Germinal center (tissue), 1 donor: Measurements from ENCODE around the gene FAM20C.

Experiments
- DNase-seq: peaks from one replicate; pipeline ENCODE4 v3.0.0; 2012; ENCODE audit warnings: mixed read lengths, low spot score

The FAM20C gene

DNA sequence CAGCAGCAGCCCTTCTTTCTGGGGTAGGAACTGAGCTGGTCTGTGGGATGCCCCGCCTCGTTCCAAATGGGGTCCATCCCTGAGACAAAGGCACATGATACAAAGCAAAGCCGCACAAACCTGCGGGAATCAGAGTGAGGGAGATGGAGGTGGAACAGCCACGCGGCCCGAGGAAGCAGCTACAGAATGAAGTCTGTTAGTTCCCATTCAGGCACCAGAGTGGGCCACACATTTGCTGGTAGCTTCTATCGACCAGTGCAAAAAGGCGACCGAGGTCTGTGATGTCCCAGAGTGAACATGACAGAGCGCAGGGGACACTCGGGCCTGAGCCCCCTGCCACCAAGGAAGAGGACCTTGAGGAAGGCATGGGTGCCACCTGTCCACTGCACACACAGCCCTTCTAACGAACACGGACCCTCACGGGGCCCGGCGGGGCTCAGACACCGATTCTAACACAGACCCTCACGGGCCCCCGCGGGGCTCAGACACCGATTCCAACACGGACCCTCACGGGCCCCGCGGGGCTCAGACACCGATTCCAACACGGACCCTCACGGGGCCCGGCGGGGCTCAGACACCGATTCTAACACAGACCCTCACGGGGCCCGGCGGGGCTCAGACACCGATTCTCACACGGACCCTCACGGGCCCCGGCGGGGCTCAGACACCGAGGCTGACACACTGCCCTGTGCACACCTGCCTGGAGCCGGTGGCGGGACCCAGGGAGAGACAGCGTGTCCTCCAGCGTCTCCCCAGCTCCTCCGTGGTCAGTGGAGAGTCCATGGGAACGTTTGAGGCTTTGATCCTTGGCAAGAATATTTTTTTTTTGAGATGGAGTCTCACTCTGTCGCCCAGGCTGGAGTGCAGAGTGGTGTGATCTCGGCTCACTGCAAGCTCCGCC, 32.8 kb upstream of the FAM20C start:
- no peak for DNase-seq

DNA sequence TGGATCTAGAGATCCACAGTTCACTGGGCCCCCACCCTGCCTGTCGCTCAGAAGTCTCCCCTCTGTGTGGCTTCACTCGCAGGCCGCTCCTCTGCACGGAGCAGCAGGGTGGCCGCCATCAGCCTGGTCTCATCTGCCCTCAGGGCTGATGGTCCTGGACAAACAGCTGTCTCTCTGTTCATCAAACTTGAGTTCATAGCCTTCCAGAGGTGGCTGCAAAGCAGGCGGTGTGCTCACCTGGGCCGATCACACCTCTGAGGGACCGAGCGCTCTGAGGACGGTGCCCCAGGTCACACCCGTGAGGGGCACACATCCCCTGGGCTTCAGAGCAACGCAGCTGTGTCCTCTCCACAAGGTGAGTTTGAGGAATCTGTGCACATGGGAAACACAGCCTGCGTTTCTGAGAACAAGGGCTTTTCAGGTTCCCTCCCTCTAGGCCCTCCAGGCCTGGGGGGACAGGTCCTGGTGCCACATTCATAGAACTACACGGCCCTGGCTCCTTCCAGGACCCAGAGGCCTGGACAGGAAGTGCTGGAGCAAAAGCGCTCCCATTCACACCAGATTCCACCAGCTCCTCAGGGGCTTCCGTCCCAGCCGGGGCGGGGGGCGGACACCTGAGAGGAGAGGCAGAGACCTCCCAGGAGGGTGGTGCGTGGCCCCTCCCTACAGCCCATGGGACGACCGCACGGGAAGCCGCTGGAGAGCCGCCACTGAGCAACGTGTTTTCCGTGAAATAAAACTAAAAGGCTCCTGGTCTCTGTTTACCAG, 31.2 kb upstream of the FAM20C start:
- no peak for DNase-seq

DNA sequence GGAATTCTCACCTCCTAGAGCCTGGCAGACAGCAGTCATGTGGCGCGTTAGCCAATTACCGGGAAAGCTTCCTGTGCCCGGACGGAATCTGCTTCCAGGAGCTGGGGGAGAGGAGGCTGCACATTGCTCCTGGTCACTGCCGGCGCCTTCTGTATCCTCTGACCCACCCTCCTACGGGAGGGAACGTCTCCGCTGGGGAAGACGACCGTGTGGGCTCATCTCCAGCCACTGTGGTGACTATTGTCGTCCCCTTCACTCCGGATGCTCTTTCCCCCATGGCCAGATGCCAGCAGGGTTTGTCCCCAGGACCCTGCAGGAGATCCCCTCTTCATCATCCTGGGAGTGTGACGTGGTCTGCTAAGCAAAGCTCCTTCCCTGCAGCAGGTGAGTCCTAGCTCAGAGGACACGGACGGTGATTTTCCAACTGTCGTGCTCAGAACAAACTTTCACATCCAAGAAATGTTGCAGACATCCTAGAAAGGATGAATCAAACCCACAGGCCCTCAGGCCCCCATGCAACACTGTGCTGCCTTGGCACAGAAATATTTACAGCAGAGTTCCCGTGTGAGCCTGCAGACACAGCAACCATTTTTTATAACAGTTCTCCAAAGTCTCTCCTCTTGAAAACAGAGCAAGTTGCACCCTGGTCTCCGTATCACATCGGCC, 29.6 kb upstream of the FAM20C start:
- no peak for DNase-seq

DNA sequence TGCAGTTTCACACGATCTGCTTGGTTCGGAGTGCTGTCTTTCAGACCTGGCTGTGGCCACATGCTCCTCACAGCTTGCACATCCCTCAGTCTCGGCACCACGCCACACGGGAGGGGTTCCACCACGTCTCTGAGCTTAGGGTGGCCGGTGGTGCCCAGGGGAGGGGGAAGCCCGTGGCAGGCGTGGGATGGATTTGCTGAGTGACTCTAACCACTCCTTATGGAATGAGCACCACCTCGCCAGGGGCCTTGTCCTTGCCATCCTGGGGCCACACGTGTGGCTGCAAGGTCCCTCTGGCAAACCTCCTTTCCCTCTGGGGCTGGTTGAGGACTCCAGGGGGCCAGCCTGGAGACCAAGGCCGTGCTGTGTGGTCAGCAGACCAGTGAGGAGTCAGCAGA, 29.1 kb upstream of the FAM20C start:
- DNase-seq = no peak

DNA sequence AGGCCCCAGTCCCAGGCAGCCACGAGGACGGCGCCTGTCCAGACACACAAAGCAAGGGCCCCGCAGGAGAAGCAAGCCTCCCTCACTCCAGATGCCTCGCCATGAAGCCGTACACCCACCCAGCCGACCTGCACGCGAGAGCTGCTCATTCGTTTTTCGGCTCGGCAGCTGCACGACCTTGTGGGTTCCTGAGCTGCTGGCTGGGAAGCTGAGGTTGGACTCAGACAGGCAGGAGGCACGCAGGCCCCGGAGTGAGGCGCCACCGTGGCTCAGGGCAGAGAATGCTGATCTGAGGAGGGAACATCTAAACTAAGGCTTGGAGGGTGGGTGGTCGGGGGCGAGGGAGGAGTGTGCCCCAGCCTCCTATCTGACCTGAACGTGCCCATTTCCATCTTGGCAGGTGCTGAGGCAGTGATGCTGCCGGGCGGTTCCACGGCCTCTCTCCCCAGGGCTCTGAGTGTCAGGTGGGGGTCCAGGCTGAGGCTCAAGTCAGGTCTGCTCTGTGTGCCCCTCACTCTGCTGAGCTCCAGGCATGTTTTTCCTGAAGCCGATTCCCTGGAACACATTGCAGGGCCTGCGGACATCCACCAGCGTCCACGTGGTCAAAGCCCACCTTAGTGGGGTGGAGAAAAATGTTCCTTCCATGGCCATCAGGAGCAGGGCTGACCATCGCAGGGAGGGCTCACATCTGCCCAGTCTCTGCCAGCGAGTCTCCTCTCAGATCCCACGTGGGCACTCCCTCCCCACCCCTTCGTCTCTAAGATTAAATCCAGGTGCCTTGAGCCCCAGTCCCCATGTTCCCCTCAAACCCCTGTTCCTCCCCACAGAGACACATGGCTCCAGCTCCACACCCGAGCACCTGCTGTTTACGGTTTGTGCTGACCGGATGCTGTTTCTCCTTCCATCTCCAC, 28.1 kb upstream of the FAM20C start:
- DNase-seq = no peak

DNA sequence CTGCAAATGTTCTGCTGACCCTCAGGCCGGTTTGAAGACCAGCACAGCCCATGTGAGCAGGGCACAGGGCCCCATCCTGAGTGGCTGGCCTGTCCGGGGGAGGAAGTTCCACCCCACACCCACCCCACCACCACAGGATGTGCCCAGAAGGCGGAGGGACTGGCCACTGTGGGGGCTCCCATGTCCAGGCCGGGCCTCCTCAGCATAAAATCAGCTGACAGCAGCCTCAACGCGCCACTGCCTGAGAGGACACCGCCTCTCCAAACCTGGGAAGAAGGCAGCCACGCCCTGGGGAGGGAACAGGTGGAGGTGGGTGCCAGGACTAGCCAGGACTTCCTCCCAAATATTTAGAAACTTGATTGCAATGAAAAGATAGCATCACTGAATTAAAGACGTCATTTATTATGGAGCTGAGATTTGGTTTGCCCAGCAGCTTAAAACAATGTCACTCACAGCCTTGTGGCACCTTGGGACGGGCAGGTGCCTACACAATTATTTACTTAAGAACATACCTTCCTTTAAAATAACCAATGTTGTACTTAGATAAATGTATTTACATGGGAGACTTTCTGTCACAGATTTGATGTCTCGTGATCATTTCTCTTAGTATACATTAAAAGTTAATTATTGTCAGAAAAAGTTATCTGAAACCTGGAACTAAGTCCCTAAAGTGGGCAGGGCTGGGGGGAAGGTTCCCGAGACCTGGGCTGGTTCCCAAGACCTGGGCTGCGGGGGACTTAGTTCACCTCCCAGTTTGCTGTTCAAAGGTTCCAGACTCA, 27.3 kb upstream of the FAM20C start:
- no peak for DNase-seq

DNA sequence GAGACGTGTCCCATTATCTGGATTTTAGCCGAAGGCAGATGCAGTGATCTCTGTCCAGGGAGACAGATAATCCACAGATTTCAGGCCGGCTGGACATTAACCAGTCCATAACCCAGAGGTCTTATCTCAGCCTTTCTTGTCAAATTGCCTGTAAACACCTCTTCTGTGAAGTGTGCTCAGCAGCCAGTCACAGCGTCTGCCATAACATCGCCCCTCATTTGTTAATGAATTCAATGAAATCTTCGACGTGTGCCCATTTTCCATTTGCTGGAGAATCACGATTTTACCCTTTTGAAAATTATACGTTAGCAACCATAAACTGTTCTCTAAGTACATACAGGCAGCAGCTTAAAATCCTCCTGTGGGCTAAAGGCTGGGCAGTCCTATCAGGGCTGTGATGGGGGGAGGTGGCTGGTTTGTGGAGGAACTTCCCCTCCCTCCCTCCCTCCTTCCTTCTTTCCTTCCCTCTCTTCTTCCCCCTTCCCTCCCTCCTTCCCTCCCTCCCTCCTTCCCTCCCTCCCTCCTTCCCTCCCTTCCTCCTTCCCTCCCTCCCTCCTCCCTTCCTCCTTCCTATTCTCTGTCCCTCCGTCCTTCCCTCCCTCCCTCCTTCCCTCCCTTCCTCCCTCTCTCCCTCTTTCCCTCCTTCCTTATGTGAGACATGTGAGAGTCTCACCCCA, 26.6 kb upstream of the FAM20C start:
- DNase-seq = no peak

DNA sequence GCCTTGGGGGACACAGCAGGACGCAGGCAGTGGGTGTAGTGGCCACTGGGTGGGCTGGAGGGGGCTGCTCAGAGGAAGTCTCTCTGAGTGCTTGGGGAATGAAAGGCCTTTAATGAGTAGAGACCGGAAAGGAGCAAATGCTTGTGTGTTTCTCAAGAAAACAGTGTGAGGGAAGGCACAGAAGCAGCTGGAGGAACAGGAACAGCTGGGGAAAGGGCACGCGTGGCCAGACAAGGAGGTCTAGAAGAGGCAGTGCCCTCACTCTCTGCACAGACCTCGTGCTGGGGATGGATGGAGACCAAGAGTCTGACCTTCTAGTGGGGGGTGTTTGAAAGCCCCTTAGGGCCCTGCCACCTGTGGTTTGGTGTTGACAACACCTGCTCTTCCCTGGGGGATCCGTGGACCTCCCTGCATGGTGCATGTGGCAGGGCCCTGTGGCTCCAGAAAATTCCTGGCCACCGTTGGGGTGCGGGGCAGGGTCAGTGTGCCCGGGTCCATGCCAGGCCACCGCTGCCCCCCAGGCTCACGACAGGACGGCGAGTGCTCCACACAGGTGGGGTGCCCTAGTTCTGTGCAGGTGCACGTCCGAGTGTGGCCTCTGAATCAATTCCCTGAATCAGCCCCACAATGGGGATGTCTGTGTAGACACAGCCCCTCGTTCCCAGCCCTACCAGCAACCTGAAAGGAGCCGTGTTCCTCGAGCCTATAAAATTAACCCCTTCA, 25.9 kb upstream of the FAM20C start:
- DNase-seq = no peak

DNA sequence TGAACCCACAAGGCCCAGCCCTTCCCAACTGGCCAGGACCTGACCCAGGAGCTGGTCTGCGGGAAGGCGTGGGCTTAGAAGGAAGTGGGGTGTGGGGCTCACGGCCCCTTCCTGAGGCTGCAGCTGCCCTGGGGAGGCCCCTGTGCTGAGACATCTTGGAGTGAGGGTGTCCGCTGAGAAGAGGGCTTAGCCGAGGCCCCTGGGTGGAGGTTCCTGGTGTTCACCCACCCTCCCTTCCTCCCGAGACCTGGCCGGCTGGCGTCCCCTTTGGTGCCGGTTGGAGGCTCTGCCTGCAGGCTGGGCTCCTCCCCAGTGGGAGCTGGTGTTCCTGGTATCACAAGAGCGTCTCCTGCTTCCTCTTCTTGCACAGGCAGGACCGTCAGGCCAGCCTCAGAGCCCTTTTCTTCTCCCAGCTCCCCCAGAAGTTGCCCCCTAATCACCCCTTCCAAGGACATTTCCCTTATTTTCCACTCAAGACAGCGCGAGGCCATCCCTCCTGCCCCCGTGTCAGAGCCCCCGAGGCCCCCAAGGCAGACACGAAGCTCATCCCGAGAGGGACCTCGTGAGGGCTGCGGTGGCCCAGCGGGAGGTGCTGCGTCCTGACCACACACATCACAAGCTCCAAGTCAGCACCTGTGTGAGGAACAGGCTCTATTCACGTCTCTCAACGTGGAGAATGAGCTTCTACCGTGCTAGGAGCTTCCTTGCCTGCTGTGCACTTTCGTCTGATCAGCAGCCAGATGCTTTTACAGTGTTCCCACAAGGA, 25.1 kb upstream of the FAM20C start:
- no peak for DNase-seq

DNA sequence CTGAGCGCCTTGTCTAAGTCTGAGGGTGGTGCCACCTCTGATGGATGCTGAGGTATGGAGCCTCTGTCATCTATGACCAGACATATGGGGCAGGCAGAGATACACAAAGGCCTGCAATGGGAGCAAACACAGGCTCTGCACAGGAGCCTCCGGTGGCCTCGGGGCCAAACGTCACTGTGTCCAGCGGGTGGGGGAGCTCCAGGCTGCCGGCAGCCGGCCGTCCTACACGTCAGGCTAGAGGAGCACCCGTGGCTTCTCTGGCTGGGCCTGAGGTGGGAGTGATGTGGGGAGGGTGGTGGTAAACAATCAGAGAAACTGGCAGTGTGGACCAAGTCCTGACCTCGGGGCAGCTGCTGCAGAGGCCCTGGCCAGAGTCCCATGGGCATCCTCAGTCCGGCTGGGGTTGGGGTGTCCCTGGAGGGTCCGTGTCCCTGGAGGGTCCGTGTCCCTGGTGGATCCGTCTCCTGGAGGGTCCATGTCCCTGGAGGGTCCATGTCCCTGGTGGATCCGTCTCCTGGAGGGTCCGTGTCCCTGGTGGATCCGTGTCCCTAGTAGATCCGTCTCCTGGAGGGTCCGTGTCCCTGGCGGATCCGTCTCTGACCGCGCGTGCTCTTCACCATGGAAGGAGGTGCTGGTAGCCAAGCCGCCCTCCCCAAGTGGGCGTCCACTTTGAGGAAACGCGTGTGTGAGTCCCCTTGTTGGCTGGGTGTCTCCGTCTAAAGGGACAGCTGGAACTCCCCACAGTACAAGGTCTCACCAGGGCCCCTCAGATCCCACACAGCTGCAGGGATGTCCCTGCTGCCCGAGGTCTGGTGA, 24.2 kb upstream of the FAM20C start:
- DNase-seq = no peak

DNA sequence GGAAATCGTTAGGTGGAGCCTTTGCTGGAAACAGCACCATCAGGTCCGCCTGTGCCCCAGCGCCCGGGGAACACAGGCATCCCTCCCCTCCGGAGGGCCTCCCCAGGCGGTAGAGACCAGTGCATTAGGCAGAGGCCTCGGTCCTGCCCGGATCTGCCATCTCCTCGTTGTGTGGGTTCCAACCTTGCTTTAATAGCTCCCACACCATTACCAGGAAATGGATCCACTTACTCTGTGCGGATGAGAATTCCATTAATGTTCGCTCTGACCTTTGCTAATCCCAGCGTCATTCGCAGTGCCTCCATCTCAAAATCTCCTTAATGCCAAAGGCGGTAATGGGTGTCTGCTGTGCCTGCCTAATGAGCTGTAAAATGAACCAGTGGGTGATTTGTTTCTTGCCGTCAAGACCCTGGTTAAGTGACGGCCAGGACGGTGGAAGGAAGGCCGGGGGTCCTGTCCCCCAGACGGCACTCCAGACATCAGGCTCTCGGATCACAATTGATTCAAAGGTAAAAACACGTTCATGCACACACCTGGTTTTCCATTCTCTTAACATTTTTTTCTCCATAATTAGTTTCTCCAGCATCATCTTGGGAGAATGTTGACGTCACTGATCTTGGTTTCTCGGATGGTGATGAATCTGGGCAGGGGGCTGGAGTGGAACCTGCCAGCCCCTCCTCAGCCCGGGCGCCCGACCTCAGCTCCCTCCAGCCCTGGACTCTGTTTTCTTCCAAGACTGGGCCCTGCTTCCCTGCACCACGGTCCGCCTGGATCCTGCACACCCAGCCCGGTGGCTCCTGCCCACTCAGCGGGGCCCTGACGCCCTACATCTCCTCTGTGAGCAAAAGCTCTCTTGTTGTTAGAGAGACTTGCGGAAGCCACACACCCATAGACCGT, 22.8 kb upstream of the FAM20C start:
- DNase-seq = no peak

DNA sequence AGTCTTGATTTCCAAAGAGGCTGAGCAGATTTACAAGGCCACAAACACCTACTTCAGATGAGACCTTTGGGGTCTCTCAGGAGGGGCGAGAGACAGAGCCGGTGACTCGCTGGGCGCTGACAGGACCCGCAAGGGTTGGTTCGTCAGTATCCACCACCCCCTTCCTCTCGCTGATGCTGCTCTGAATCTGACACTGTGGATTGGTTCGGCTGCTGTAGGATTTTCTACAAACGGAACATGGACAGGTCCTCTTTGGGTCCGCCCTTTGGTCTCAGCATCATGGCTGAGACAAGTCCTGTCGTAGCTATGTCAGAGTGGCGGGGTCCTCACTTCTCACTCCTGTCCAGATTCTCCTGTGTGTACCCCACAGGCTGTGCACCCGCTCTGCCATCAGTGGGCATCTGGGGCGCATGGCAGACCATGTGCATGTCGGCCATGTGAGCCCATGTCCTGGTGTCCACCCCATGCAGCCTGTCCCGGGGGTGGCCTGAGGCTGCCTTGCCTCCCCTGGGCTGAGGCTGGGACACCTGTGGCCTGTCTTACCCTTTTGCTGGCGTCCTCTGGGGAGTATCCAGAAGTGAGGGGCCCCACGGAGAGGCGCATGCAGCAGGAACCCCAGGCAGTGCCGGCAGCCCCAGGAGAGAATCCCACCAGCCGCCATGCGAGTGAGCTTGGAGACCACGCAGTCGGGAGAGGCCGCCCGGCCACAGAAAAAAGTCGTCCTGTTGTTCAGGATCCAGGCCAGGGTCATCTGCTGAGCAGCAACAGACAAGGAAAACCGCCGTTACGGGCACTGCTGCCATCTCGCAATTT, 21.6 kb upstream of the FAM20C start:
- DNase-seq = no peak

DNA sequence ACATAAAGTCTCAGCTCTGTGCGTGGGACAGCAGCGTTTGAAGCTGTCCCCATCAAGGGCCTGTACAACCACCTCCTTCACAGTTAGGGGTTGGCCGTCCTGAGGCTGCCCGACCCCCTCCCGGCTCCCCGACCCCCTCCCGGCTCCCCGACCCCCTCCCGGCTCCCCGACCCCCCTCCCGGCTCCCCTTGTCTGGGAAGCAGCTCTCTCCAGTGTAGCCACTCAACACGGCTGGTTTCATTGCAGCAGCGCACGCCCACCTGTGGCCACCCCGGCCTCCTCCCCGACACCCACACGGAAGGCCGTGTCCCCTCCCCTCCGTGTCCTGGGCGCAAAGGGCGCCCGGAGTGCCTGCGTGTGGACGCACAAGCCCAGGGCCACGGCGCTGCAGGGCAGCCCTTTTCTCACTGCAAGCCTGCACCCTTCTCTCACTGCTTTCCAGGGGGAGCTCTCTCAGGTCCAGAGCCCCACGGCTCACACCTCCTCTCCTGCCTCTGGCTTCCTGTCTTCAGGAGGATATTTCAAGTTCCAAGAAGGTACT, 20.9 kb upstream of the FAM20C start:
- DNase-seq = no peak

DNA sequence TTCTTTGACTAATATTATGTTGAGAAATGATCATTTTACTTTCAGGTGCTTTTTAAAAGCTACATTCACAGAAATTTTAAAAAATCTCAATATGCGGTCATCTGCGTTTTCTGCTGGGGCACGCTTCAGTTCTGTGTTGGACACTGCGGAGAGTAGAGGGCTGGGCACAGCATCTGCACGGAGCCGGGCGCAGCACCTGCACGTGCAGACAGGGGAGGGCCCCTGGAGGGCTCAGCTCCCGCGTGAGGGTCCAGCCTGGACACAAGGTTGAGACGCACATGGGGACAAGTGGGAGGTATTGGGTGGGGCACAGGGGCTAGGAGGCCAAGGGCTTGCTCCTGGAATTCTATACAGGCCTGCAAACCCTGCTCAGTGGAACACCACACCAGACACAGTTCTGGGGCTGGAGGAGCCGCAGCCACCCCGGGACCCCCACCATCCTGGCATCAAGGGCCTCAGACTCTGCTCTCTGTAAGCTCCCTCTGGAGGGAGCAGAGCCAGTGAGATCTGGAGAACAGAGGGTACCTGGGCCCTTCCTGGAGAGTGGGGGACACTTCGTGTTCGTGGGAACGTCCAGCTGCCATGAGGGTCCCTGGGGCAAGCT, 20.4 kb upstream of the FAM20C start:
- DNase-seq = no peak

DNA sequence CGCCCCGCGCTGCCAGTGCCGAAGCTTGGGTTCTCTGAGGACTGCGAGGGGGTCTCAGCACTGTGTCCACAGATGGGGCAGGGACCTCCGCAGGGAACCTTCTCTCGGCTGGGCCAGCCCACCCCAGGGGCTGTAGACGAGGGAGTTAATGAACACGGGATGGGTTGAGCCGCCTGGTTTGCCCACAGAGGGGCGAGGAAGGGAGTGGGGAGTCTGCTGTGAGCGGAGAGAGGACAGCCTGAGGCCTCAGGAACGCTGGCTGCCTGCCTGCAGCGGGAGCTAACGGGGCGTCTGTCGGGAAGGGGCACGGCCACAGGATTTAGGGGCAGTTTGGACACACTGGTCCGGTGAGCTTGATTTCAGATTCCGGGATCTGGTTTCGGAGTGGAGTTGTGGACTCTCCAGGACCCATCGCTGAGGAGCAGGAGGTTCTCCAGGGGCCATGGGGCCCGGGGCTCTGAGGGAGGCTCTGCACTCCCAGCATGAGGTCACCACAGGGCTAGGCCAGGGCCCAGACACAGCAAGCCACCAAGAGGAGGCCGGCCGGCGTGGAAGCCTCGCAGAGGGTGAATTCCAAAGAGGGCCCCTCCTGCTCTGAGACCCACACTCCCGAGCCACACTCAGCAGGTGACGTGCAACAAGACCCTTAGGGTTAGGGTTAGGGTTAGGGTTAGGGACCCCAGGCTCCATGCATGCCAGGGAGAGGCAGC, 19.0 kb upstream of the FAM20C start:
- no peak for DNase-seq
